GM10847 (cell line): ENCODE measurements around the gene MOXD1.

Source experiments
- POLR2A ChIP-seq: IDR thresholded peaks from 2 replicates; pipeline ENCODE4 v1.6.1; 2011; ENCODE audit not compliant: insufficient read length; ENCODE audit errors: extremely low read depth

The MOXD1 gene

GRCh38 chr6:132400883-132401617, at the start of gene MOXD1:
TSS of gene MOXD1 (minus strand) at chr6:132401475. CDS start at chr6:132401426, 49 bp downstream.
- no peak for TF ChIP-seq POLR2A

DNA sequence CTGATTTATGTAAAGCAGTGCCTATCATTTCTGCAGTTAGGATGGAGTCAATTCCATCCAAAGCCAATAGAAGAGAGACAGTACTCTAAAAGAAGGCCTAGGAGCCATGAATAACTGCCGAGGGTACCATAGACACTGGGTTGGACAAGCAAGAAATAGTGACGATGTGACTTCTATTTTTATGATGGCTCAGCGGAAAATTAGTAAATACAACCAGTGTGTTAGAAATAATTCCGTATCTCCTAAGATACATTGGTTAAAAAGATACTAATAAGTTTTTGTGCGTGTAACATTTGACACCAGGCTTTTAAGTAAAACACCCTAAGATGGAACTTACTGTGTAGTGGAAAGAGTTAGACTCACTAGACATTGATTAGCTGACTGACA, 45.6 kb upstream of the MOXD1 start:
- no peak for TF ChIP-seq POLR2A

DNA sequence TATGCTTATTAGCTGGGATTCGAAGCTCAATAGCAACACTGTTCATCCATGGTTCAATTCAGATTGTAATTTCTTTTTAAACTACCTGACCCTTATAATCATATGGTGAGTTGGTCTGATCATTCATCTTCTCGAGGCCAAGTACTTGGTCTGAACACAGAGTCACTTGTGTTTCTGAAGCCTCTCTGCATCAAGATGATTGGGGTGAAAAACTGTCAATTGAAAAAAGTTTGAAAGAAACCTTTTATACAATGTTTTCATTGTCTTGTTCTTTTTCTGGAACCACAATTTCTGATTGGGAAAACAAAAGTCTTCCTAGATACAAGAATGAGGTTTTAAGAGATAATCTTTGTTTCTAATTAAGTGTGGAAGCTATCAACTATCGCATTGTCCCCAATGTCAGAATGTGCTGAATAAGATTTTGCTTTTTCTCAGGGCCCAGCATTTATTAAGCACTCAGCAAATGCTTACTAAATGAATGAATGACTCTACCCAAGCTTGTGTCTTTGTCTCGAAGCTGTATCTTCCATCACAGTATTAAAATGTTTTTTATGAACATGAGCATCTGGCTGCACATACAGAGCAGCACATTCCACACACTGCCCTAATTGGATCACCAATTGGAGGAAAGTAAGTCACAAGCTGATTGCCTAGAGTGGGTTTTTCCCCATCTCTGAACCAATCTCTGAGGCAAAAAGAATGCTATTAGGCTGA, 45.0 kb upstream of the MOXD1 start:
- TF ChIP-seq POLR2A = no peak

DNA sequence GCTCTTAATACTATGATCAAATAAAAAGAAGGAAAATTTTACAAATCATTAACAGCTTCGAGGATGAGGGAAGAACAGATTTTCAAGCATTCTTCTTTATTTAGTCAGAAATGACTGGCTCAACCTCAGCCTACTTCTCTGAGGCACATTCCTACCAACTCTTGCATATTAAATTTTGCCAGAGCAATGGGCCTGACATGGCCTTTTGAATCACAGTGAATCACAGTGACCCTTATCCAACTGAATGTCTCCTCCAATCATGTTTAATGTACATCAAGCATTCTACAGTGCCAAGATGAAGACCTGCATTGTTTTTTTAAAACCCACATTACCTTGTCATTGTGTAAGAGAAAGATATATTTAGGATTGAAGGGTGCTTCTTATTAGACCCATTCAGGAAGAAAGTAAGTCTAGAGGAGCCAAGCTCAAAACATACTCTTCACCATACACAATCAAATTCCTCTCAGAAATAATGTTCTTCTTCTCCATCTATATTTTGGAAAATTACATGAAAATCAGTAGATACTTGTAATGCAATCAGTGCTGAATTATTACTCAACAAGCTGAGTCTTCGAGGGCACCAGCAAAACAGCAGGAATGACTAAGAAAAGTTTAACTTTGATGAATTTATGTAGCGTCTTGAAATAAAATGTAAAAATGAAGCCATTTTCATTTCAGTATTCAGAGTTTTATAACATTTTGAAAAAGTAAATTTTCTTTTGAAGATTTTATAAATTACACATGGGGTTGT, 44.1 kb upstream of the MOXD1 start:
- TF ChIP-seq POLR2A = no peak

DNA sequence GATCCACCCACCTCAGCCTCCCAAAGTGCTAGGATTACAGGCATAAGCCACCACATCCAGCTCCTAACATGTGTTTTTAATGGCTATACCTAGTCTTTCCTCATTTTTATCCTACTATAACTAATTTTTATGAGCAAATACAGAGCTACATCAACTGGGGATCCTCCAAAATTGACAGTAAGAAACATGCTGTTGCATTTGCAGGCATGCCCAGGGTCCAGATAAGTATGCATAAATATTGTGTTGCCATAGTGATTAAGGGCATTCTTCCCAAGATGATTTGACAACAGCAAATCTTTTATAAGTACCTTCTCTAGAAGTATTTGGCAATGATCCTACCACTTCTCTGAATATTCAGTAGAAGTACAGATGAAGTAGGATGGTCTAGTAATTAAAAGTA, 41.9 kb upstream of the MOXD1 start:
- TF ChIP-seq POLR2A = no peak

DNA sequence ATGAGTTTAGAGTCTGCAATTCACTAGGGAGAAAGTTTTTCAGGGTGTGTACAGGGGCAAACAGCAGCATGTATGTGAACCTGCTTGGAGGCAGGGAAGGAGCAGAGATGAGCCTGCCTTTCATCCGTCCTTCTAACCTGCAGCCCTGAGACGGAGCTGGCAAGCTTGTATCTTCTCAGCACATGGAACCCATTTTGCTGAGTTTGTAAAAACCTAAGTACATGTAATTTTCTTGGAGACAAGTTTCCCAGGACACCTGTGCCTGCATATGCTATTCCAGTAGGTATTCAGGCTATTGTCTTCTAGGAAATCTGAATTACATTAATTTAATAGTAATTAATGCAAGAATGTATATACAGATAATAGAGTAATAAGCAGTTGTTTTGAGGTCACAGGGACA, 28.8 kb upstream of the MOXD1 start:
- no peak for TF ChIP-seq POLR2A

- TF ChIP-seq POLR2A = no peak
Measured at GRCh38 chr6:132425176-132425575, 23.9 kb upstream of the MOXD1 start.

- no peak for TF ChIP-seq POLR2A
Measured at GRCh38 chr6:132423839-132424238, 22.6 kb upstream of the MOXD1 start.

DNA sequence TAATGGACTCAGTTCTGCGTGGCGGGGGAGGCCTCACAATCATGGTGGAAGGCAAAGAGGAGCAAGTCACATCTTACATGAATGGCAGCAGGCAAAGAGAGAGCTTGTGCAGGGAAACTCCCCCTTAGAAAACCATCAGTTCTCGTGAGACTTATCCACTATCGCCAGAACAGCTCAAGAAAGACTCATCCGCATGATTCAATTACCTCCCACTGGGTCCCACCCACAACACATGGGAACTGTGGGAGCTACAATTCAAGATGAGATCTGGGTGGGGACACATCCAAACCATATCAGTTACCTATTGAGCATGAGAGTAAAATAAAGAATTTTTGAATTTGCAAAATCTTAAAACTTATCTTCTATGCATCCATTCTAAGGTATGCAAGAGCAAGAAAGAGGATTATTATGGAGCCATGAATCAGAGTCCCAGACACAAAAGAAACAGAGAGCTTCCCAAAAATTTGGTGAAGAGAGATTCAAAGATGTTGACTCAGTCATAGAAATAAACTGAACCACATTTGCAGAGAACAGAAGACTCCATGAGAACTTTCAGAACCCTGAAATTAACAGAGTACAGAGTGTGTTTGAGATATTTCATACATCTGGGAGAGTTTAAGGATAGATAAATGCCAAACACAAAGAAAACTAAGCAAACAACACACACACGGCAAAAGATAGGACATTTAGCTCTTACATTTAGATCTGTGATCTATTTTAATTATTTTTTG, 17.1 kb upstream of the MOXD1 start:
- no peak for TF ChIP-seq POLR2A

DNA sequence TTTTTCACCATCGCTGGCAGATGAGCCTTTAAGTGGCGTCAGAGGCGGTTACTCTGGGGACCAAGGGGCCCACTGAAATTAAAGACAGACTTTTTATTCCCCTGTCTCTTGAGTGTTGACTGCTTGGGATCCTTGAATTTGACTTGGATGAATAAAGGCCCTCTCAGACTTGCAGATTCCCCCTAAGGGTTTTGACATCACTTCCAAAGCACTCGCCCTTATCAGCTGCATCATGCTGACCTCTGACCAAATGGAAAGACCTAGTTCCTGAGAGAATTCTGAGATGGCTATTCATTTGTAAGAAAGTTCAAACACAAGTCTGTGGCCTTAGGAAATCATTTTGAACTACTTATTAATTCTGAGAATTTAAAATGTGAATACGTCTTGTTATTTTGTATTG, 13.5 kb upstream of the MOXD1 start:
- no peak for TF ChIP-seq POLR2A

GRCh38 chr6:132414322-132414721, 13.0 kb upstream of the MOXD1 start:
- TF ChIP-seq POLR2A = no peak

- TF ChIP-seq POLR2A = no peak
Measured at GRCh38 chr6:132413499-132413802, 12.2 kb upstream of the MOXD1 start.

DNA sequence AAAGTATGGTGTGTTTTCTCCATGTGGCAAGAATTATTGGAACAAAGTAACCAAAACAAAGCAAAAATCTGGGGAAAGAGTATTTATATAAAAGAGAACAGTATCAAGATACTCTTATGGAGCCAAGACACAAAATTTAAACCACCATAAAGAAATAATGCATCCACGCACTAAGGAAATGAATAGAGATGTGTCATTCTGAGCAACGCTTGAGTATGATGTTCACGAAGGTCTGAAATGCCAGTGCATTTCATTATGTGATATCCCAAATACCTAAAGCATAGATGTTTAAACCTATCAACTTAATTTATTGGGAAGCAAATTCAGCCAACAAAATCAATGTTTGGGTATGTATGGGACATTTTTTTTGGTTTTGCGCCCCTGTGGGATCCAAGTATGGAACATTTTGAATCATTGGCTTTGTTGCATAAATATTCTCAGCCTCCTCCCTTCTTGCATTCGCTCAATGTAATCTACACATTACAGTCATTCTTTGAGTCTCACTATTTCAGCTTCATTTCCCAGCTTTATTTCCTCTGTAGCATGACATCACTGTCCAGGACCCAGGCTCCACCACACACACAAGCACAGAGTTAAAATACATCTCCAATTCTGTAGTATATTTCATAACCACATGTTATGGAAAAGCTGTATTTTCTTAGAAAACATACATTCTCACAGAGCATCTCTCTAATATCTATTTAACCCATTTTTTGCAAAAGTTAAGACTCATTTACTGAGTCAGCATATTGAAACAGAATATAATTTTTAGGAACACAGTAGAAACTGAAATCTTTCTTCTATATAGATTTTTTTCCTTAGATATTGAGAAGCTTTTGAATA, 11.6 kb upstream of the MOXD1 start:
- no peak for TF ChIP-seq POLR2A

DNA sequence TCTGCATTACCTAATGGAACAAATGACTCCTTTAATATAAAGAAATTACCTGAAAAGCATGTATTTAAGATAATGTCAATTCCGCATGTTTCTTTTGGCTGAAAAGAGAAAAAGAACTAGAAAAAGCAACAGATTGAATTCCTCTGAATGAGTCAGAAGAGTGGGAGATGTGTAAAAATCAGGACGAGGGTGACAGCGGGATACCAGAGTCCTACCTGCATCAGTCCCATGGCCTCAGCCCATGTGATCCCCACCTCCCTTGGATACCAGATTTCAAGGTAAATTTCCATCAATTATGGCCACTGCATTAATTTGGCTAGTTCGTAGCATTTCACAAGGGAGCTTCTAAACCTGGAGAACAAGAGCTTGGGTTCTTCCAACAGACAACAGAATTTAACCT, 10.0 kb upstream of the MOXD1 start:
- no peak for TF ChIP-seq POLR2A

GRCh38 chr6:132410830-132411229, 9.6 kb upstream of the MOXD1 start:
- TF ChIP-seq POLR2A = no peak
